Measurements from ENCODE around the gene PATL2.
"Not testable (repeated sequence)": the region's sequence is repeated elsewhere in the genome, so short reads cannot be mapped to it uniquely, and the experiment has no call there.

The PATL2 gene

GRCh38 chr15:44695294-44695693 is 15.8 kb downstream of the PATL2 start:
- TF ChIP-seq CTCF (IDR thresholded peaks at IDR 0.05; ENCODE audit: low read depth, low read length, missing control alignments) = no peak
- in situ Hi-C loops (cut with HindIII; ENCODE audit: low pct_ligation_motif_present, low sequenced_read_pairs) = no loop called here

GRCh38 chr15:44694416-44694815 is 16.7 kb downstream of the PATL2 start:
- no peak overlapping the region for H3K27ac ChIP-seq
- TF ChIP-seq CTCF (IDR thresholded peaks at IDR 0.05; ENCODE audit: low read depth, low read length, missing control alignments) = no peak
- H3K36me3 ChIP-seq (replicated peaks) = no peaks in the 10 kb centered on the region
- in situ Hi-C loops (cut with HindIII; ENCODE audit: low pct_ligation_motif_present, low sequenced_read_pairs) = no loop called here
- DNase-seq = no peak
- H3K27me3 ChIP-seq (replicated peaks) = peaks cover 3% of the 10 kb centered on the region
- H3K4me3 ChIP-seq (ENCODE audit: low read depth, low read length) = no peak overlapping the region

More at GRCh38 chr15:44695294-44695693, 15.8 kb downstream of the PATL2 start:
- Histone ChIP-seq H3K36me3 (replicated peaks) (no peaks in the 10 kb centered on the region), H3K4me3 (ENCODE audit: low read depth, low read length) (no peak overlapping the region), H3K27me3 (replicated peaks) (peaks cover 3% of the 10 kb centered on the region), H3K27ac (no peak overlapping the region)
- no peak for DNase-seq

- in situ Hi-C loops (cut with HindIII; ENCODE audit: low pct_ligation_motif_present, low sequenced_read_pairs) = no loop called here
- DNase-seq = no peak
- no peak overlapping the region for H3K27ac ChIP-seq
- no peaks in the 10 kb centered on the region for H3K36me3 ChIP-seq (replicated peaks)
- peaks cover 3% of the 10 kb centered on the region for H3K27me3 ChIP-seq (replicated peaks)
- no peak overlapping the region for H3K4me3 ChIP-seq (ENCODE audit: low read depth, low read length)
- TF ChIP-seq CTCF (IDR thresholded peaks at IDR 0.05; ENCODE audit: low read depth, low read length, missing control alignments) = no peak
These were observed 18.5 kb downstream of the PATL2 start for GRCh38 chr15:44692659-44693058.

GRCh38 chr15:44690245-44690644 is 20.9 kb downstream of the PATL2 start:
- in situ Hi-C loops (cut with HindIII; ENCODE audit: low pct_ligation_motif_present, low sequenced_read_pairs); H3K27me3 ChIP-seq (replicated peaks); H3K36me3 ChIP-seq (replicated peaks); DNase-seq; H3K4me3 ChIP-seq (ENCODE audit: low read depth, low read length); H3K27ac ChIP-seq: not testable (repeated sequence)

- H3K4me3 ChIP-seq (ENCODE audit: low read depth, low read length); H3K27ac ChIP-seq; H3K36me3 ChIP-seq (replicated peaks); in situ Hi-C loops (cut with HindIII; ENCODE audit: low pct_ligation_motif_present, low sequenced_read_pairs); DNase-seq; H3K27me3 ChIP-seq (replicated peaks): not testable (repeated sequence)
These were observed 21.8 kb downstream of the PATL2 start for GRCh38 chr15:44689318-44689717.

GRCh38 chr15:44682809-44683682 is 28.1 kb downstream of the PATL2 start:
- H3K27ac ChIP-seq; H3K27me3 ChIP-seq (replicated peaks); H3K4me3 ChIP-seq (ENCODE audit: low read depth, low read length); H3K36me3 ChIP-seq (replicated peaks); in situ Hi-C loops (cut with HindIII; ENCODE audit: low pct_ligation_motif_present, low sequenced_read_pairs): not testable (repeated sequence)
- DNase-seq = peak; percentile 37

- Histone ChIP-seq H3K27ac (no peak overlapping the region), H3K4me3 (ENCODE audit: low read depth, low read length) (no peak overlapping the region), H3K27me3 (replicated peaks) (peaks cover 1% of the 10 kb centered on the region), H3K36me3 (replicated peaks) (no peaks in the 10 kb centered on the region)
- no peak for DNase-seq
- in situ Hi-C loops (cut with HindIII; ENCODE audit: low pct_ligation_motif_present, low sequenced_read_pairs) = no loop called here
- no peak for TF ChIP-seq CTCF (IDR thresholded peaks at IDR 0.05; ENCODE audit: low read depth, low read length, missing control alignments)
These were observed 28.9 kb downstream of the PATL2 start for GRCh38 chr15:44682211-44682610.
